ENCODE results near the gene RSL1D1. TPM values are rescaled to one million over a fixed set of nuclear protein-coding genes. Genes with fewer than 3 reads are reported as not detected.
"Not testable (repeated sequence)": the region's sequence is repeated elsewhere in the genome, so short reads cannot be mapped to it uniquely, and the experiment has no call there.

The RSL1D1 gene
- total and polyA plus RNA-seq, 4 donors = 67.2 to 133 (median 109) TPM

DNA sequence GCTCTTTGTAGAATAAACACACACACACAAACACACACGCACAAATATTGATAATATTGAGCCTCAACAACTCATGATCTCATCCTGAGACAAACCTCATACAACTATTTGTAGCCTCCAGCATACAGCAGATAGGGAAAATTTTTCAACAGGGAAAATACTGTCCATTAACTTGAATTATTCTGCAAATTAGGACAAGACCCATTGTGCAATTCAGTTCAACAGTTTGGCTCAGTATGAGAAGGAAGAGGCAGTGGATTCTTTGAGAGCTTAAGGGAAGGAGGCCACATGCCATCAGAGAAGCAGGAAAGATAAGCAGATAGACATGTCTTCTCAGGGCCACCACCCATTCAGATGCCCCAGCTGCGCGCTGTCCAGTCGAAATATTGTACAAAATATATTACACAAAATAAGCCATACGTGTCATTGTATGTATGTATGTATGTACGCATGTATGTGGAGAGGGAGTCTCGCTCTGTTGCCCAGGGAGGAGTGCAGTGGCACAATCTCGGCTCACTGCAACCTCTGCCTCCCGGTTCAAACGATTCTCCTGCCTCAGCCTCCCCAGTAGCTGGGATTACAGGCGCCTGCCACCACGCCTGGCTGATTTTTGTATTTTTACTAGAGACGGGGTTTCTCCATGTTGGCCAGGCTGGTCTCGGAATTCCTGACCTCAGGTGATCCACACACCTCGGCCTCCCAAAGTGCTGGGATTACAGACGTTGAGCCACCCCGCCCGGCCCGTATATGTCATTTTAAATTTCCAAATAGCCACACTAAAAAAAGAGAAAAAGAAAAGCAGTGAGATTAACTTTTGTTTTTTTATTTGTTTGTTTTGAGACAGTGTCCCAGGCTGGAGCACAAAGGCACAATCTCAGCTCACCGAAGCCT, 56.1 kb downstream of the RSL1D1 start:
- DNase-seq (ENCODE audit: low read depth in 4 of 6, low spot score in 6 of 6) = no peak
- Histone ChIP-seq H3K9me3 (ENCODE audit: control insufficient read depth, insufficient read depth, low read length) (no peaks in the 10 kb centered on the region), H3K4me3 (ENCODE audit: low read depth, low read length) (peak overlapping the region; percentile 83), H3K27ac (ENCODE audit: low read depth, low read length) (no peak overlapping the region), H3K4me1 (ENCODE audit: control insufficient read depth, insufficient read depth, low read length) (peaks cover 41% of the 10 kb centered on the region), H3K36me3 (ENCODE audit: control insufficient read depth, insufficient read depth, low read length) (peaks cover 13% of the 10 kb centered on the region), H3K27me3 (ENCODE audit: control insufficient read depth, insufficient read depth, low read length) (no peaks in the 10 kb centered on the region)
- 86% methylated on average over 6 of the region's 20 CpGs for WGBS (ENCODE audit: insufficient coverage)

DNA sequence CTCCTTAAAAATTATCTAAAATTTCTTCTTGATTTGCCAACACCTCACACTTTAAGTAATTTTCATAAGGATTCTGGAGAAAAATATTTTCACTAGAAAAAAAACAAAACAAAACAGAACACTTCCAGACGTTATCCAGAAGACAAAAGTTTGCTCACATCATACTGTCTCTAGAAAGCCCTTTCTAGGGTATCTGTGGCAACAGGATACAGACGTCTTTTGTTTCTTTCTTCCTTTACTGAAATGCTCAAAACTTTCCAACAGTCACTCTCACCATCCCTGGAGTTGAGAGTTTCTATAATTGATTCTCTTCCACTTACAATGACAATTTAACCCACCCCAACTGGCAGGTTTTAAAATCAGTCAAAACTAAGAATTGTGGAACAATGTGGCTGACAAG, 56.9 kb downstream of the RSL1D1 start:
- H3K4me3 ChIP-seq (ENCODE audit: low read depth, low read length) = no peak overlapping the region
- no peak for DNase-seq (ENCODE audit: low read depth in 4 of 6, low spot score in 6 of 6)
- H3K27ac ChIP-seq (ENCODE audit: low read depth, low read length) = peak overlapping the region; percentile 47
- peaks cover 16% of the 10 kb centered on the region for H3K36me3 ChIP-seq (ENCODE audit: control insufficient read depth, insufficient read depth, low read length)
- H3K9me3 ChIP-seq (ENCODE audit: control insufficient read depth, insufficient read depth, low read length) = no peaks in the 10 kb centered on the region
- WGBS (ENCODE audit: insufficient coverage) = 10% methylated on average over 2 of the region's 2 CpGs
- H3K27me3 ChIP-seq (ENCODE audit: control insufficient read depth, insufficient read depth, low read length) = no peaks in the 10 kb centered on the region
- H3K4me1 ChIP-seq (ENCODE audit: control insufficient read depth, insufficient read depth, low read length) = peaks cover 35% of the 10 kb centered on the region

DNA sequence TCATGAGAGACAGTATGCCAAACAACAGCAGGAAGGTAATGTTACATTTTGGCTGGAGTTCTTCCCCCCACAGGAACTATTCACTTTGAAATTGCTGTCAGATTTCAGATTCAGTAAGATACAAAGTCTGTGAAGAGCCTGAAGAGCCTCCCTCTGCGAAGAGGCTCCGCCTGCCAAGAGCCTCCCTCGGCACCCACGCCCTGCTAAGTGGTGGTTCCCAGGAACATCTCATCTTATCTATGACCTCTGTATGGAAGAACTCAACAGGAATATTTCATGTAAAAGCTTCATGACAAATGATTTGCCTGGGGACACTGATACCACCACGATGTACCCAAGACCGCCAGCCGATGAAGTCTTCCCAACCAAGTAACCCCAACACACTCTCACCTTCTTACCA, 57.5 kb downstream of the RSL1D1 start:
- DNase-seq (ENCODE audit: low read depth in 4 of 6, low spot score in 6 of 6) = no peak
- Histone ChIP-seq H3K9me3 (ENCODE audit: control insufficient read depth, insufficient read depth, low read length) (no peaks in the 10 kb centered on the region), H3K4me3 (ENCODE audit: low read depth, low read length) (no peak overlapping the region), H3K36me3 (ENCODE audit: control insufficient read depth, insufficient read depth, low read length) (peaks cover 16% of the 10 kb centered on the region), H3K27me3 (ENCODE audit: control insufficient read depth, insufficient read depth, low read length) (no peaks in the 10 kb centered on the region), H3K27ac (ENCODE audit: low read depth, low read length) (no peak overlapping the region), H3K4me1 (ENCODE audit: control insufficient read depth, insufficient read depth, low read length) (peaks cover 30% of the 10 kb centered on the region)
- WGBS (ENCODE audit: insufficient coverage) = 81% methylated on average over 6 of the region's 7 CpGs

DNA sequence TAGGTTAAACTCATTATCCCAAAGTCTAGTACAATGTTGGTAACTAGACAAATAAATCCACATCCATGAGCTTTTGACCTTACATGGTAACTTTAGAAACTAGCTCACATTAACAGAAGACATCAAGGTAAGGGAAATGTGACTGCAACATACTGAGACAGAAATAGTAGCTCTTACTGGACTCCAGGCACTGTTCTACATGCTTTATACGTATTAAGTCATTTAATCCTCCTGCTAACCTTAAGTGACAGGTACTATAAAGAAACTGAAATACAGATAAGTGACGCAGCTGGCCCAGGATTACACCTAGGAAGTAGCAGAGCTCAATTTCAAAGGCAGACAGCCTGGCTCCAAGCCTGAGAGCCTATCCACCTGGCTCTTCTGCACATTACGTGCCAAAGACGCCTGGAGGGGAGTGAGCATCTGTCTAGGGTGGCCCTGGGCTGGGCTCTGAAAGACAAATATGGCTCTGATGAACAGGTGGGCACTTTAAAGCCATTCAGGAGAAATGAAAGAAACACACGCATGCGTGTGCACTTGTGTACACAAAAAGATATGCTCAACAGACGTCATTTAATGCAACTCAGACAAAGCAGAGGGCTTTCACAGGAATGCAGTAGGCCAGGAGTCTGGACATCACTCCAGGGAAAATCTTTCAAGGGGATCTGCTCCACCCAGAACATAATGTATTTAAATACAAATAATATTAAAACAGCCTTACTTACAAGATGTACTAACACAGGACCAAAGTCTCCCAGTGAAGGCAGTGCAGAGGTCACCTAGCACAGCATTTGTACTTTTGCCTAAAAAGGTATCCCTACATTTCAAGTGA, 58.7 kb downstream of the RSL1D1 start:
- Histone ChIP-seq H3K4me3 (ENCODE audit: low read depth, low read length) (no peak overlapping the region), H3K4me1 (ENCODE audit: control insufficient read depth, insufficient read depth, low read length) (peaks cover 17% of the 10 kb centered on the region), H3K9me3 (ENCODE audit: control insufficient read depth, insufficient read depth, low read length) (no peaks in the 10 kb centered on the region), H3K27ac (ENCODE audit: low read depth, low read length) (no peak overlapping the region), H3K27me3 (ENCODE audit: control insufficient read depth, insufficient read depth, low read length) (no peaks in the 10 kb centered on the region), H3K36me3 (ENCODE audit: control insufficient read depth, insufficient read depth, low read length) (peaks cover 19% of the 10 kb centered on the region)
- WGBS (ENCODE audit: insufficient coverage) = 67% methylated on average over 4 of the region's 7 CpGs
- DNase-seq (ENCODE audit: low read depth in 4 of 6, low spot score in 6 of 6) = peak in 1 of 6 donors; percentile 32

DNA sequence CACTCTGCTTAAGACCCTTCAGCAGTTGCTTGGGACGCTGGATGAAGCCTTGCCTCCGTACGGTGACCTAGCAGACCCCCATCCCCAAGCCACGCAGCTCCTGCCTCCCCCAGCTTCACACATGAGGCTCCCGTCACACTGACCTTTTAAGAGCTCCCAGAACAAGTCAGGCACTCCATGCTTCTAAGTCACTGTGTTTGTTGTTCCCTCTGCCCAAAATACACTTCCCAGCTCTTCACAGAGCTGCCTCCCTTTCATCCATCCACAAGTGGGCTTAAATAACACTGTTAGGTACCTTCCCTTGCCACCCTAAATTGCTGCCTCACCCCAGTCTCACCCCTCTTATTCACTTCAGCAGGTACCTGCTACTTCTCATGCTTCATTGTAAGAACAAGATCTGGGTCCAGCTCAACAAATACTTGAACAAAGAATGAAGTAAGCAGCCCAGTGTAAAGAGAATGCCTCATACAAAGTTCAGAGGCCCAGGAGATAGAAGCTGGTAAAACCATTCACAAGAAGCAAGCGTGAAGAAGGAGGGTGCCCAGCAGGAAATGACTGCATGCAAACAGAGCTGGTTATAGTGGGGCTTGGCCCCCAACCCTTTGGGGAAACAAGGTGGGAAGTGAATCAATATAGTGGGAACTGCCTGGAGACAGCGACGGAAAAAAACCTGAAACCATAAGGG, 60.1 kb downstream of the RSL1D1 start:
- H3K4me1 ChIP-seq (ENCODE audit: control insufficient read depth, insufficient read depth, low read length) = peaks cover 15% of the 10 kb centered on the region
- WGBS (ENCODE audit: insufficient coverage) = 64% methylated on average over 6 of the region's 8 CpGs

DNA sequence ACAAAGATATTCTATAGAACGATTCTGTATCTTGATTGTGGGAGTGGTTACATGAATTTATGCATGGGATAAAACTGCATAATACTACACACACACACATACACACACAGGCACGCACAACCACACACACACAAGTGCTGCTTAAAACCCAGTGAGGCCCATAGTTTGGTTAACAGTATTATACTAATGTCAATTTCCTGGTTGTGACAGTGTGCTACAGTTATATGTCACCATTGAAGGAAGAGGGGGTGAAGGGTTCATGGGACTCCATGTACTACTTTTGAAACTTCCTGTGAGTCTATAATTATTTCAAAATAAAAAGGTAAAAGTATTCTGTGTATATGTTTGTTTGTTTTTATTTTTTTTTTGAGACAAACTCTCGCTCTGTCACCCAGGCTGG, 62.4 kb downstream of the RSL1D1 start:
- Histone ChIP-seq H3K9me3 (ENCODE audit: control insufficient read depth, insufficient read depth, low read length) (no peaks in the 10 kb centered on the region), H3K4me3 (ENCODE audit: low read depth, low read length) (no peak overlapping the region), H3K36me3 (ENCODE audit: control insufficient read depth, insufficient read depth, low read length) (peaks cover 15% of the 10 kb centered on the region), H3K4me1 (ENCODE audit: control insufficient read depth, insufficient read depth, low read length) (peaks cover 6% of the 10 kb centered on the region), H3K27me3 (ENCODE audit: control insufficient read depth, insufficient read depth, low read length) (no peaks in the 10 kb centered on the region), H3K27ac (ENCODE audit: low read depth, low read length) (no peak overlapping the region)
- WGBS (ENCODE audit: insufficient coverage) = no CpG with 5 or more reads among the region's 3 CpGs
- DNase-seq (ENCODE audit: low read depth in 4 of 6, low spot score in 6 of 6) = no peak

More for the DNA sequence above, 60.1 kb downstream of the RSL1D1 start:
- Histone ChIP-seq H3K36me3 (ENCODE audit: control insufficient read depth, insufficient read depth, low read length) (peaks cover 19% of the 10 kb centered on the region), H3K9me3 (ENCODE audit: control insufficient read depth, insufficient read depth, low read length) (no peaks in the 10 kb centered on the region), H3K27me3 (ENCODE audit: control insufficient read depth, insufficient read depth, low read length) (no peaks in the 10 kb centered on the region), H3K27ac (ENCODE audit: low read depth, low read length) (no peak overlapping the region), H3K4me3 (ENCODE audit: low read depth, low read length) (no peak overlapping the region)
- DNase-seq (ENCODE audit: low read depth in 4 of 6, low spot score in 6 of 6) = no peak

DNA sequence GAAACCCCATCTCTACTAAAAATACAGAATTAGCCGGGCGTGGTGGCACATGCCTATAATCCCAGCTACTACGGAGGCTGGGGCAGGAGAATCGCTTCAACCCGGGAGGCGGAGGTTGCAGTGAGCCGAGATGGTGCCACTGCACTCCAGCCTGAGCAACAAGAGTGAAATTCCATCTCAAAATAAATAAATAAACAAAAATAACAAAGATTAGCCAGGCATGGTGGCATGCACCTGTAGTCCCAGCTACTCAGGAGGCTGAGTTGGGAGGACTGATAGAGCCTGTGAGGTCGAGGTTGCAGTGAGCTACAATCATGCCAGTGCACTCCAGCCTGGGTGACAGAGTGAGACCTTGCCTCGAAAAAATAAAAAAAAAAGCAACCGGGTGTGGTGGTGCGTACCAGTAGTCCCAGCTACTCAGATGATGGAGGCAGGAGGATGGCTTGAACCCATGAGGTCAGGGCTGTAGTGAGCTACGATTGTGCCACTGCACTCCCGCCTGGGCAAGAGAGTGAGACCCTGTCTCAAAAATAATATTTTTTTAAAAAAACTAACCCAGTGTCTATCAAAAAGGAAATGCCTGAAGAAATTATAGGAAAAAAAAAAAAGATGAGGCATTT, 66.3 kb downstream of the RSL1D1 start:
- not testable (repeated sequence) for DNase-seq (ENCODE audit: low read depth in 4 of 6, low spot score in 6 of 6); H3K27me3 ChIP-seq (ENCODE audit: control insufficient read depth, insufficient read depth, low read length); H3K4me1 ChIP-seq (ENCODE audit: control insufficient read depth, insufficient read depth, low read length)

DNA sequence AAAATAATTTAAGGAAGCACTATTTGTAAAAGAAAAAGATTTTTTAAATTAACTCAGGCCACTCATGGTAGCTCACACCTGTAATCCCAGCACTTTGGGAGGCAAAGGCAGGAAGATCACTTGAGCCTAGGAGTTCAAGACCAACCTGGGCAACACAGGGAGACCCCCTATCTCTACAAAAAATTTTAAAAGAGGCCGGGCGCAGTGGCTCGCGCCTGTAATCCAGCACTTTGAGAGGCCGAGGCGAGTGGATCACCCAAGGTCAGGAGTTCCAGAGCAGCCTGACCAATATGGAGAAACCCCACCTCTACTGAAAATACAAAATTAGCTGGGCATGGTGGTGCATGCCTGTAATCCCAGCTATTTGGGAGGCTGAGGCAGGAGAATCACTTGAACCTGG, 67.0 kb downstream of the RSL1D1 start:
- not testable (repeated sequence) for H3K36me3 ChIP-seq (ENCODE audit: control insufficient read depth, insufficient read depth, low read length); H3K4me1 ChIP-seq (ENCODE audit: control insufficient read depth, insufficient read depth, low read length); H3K4me3 ChIP-seq (ENCODE audit: low read depth, low read length); H3K9me3 ChIP-seq (ENCODE audit: control insufficient read depth, insufficient read depth, low read length); H3K27me3 ChIP-seq (ENCODE audit: control insufficient read depth, insufficient read depth, low read length); DNase-seq (ENCODE audit: low read depth in 4 of 6, low spot score in 6 of 6); H3K27ac ChIP-seq (ENCODE audit: low read depth, low read length)
- WGBS (ENCODE audit: insufficient coverage) = no CpG with 5 or more reads among the region's 6 CpGs

More for the DNA sequence above, 66.3 kb downstream of the RSL1D1 start:
- H3K4me3 ChIP-seq (ENCODE audit: low read depth, low read length); H3K9me3 ChIP-seq (ENCODE audit: control insufficient read depth, insufficient read depth, low read length); H3K27ac ChIP-seq (ENCODE audit: low read depth, low read length): not testable (repeated sequence)
- peaks cover 10% of the 10 kb centered on the region for H3K36me3 ChIP-seq (ENCODE audit: control insufficient read depth, insufficient read depth, low read length)
- 96% methylated on average over 4 of the region's 13 CpGs for WGBS (ENCODE audit: insufficient coverage)

DNA sequence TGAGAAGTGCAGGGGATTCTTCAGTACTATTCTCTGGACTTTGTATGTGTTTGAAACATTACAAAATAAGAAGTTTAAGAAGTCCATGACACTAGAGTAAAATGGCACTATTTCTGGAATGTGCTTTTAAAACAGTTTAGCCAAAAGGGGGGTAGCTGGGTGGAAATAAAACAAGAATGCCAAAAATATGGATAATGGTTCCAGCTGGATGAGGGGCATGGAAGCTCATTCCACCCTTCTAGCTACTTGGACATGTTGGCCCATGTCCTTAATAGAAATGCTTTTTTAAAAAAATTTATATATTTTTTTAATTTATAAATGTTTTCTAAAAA, 67.3 kb downstream of the RSL1D1 start:
- no peaks in the 10 kb centered on the region for H3K27me3 ChIP-seq (ENCODE audit: control insufficient read depth, insufficient read depth, low read length)
- no peak for DNase-seq (ENCODE audit: low read depth in 4 of 6, low spot score in 6 of 6)
- peaks cover 7% of the 10 kb centered on the region for H3K36me3 ChIP-seq (ENCODE audit: control insufficient read depth, insufficient read depth, low read length)
- H3K9me3 ChIP-seq (ENCODE audit: control insufficient read depth, insufficient read depth, low read length) = no peaks in the 10 kb centered on the region
- peaks cover 10% of the 10 kb centered on the region for H3K4me1 ChIP-seq (ENCODE audit: control insufficient read depth, insufficient read depth, low read length)
- H3K27ac ChIP-seq (ENCODE audit: low read depth, low read length) = peak overlapping the region; percentile 87
- no peak overlapping the region for H3K4me3 ChIP-seq (ENCODE audit: low read depth, low read length)

Data from spinal cord (tissue), 10 donors.